GM12872 (cell line): ENCODE measurements around the gene TRRAP.

Experiments
- CTCF ChIP-seq: IDR thresholded peaks from 3 replicates; pipeline ENCODE4 v1.5.1; 2011; ENCODE audit warnings: low read depth, mild to moderate bottlenecking, low read length, moderate library complexity; ENCODE audit not compliant: insufficient read depth

The TRRAP gene

DNA sequence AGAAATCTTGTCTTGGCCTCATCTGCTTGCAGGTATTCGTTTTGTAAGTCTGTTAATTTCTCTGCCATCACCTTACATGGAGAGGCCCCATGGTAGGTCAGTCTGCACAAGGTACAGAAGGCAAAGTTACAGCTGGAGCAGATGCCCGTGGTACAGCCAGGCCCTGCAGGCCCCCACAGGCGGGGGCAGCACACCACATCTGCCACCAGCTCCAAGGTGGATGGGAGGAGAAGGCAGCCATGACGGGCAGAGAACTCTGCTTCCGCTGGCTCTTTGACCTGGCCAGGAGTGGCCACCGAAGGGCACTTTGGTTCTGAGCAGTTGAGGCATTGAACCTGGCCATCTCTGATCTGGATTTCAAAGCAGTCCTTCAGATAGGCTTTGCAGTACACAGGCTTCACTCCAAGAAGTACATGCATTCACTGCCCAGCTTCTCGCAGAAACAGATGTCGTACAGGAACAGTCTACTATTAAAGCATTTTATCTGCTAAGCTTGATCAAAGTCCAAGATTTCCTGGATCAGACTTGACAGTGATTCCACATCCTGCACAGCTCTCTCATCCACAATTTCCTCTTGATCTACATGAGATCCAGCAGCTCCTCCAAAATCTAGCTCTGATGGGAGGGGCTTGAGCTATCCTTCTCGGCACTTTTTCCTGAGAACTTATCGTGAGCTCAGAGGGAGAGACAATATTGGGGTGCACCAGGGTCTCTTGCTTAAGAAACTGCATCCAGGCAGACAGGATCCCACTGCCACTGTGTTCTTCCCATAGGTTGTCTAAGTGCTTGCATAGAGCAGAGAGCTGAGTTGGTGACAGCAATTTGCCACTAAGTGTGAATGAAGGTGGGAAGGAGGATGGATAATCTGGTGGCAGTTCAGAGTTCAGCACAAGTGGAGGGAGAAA is 120.7 kb downstream of the TRRAP start:
- no peak for TF ChIP-seq CTCF

GRCh38 chr7:99000196-99000903 is 122.0 kb downstream of the TRRAP start:
- no peak for TF ChIP-seq CTCF

- TF ChIP-seq CTCF, result no peak
Observed at GRCh38 chr7:99000904-99001465, 122.7 kb downstream of the TRRAP start.

DNA sequence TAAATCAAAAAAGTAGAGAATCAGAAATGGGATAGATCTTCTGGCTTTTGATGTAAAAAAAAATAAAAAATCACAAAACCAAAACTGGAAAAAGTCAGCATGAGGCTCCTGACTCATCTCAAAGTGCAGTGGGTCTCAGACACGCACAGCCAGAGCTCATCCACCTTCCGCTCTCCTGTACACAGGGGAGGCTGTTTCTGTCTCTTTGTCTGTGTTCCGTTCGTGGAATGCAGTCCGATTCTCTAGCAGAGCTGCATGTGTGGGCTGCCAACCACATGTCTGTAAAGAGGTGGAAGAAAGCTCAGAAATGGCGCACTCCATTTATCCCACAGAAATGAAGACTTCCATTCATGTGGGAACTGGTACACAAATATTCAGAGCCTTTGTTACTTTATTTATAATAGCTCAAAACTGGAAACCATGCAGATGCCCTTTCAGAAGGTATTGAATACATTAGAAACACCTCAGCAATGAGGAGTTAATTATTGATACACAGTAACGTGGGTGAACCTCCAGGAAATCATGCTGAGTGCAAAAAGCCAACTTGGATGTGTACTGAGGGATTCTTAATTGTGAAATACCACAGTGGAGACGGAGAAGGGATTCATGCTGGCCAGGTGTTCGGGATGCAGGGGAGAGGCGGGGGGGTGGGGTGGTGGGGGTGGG is 123.3 kb downstream of the TRRAP start:
- no peak for TF ChIP-seq CTCF

GRCh38 chr7:99002148-99002826 is 124.0 kb downstream of the TRRAP start:
- TF ChIP-seq CTCF, result no peak

DNA sequence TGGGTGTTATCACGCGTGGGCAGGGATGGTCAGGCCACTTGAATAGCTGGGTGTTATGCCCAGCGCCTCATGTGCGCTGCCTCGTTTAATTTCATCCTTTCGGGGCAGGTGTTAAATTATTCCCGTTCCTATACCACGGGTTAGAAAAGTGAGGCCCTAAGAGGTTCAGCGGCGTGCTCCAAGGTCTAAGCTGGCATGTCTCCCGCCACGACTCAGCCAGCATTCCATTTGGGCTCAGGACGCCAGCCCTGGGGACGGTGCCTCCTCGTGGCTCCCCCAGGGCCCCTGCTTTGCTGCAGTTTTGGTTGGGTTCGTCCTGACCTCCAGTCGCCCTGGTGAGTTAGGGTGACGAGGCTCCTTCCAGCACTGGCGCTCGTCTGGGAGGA is 124.5 kb downstream of the TRRAP start:
- TF ChIP-seq CTCF, result no peak
